ENCODE measurements around the gene CHN1. TPM values are rescaled to one million over a fixed set of nuclear protein-coding genes. Genes with fewer than 3 reads are reported as not detected.

The CHN1 gene
- total RNA-seq, 2 experiments from 2014 or later: 0.11 to 0.50 TPM

DNA sequence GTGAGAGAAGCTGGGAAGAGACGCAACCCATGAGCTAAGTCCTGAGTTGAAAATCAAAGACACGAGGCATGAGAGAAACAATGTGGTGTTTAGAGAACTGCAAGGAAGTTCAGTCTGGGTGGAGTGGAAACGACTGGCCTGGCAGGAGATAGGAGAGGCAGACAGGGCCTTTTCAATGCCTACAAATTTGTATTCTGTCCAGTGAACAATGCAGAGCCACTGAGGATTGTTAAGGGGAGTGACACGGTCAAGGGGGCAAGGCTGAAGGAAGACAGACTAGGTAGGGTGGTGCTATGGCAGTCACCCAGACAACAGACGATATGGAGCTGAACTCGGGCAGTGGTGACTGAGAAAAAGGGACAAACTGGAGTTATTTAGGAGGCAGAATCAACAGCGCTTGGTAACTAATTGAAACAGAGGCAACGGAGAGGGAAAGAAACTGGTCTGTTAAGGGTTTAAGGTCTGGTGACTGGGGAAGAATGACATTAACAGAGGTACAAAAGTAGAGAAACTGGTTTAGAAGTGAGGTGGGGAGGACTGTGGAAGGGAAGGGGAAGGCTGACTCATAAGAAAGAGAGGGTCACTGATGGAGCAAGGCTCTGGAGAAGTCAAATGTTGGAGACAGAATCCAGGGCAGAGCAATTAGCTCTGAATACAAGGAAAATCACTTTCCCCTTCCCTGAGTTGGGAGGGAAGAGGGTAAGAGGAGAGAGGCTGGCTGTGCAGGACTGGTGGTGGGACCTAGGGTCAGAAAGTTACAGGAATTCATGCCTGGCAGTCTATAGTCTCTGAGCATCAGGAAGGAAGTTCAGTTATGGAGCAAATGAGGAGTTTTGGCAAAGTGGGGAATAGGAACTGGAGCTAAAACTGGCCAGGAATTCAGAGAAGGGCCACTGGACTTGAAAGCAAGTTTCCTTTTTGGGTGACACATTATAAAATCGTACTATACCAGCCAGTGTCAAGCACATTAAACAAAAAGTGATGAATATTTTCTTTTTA, 177.5 kb downstream of the CHN1 start:
- Mint-ChIP-seq H3K4me1 (ENCODE audit: low read depth) (no peaks in the 10 kb centered on the region), H3K27ac (no peak overlapping the region), H3K27me3 (ENCODE audit: low read depth) (no peaks in the 10 kb centered on the region), H3K4me3 (no peak overlapping the region), H3K9me3 (ENCODE audit: insufficient read depth) (no peaks in the 10 kb centered on the region), H3K36me3 (ENCODE audit: low read depth) (no peaks in the 10 kb centered on the region)
- no peak for DNase-seq
- CTCF ChIA-PET: no interaction called here
- ATAC-seq: no peak
- POLR2A ChIA-PET: no interaction called here

- ATAC-seq: no peak
- Mint-ChIP-seq H3K36me3 (ENCODE audit: low read depth) (no peaks in the 10 kb centered on the region), H3K4me3 (no peak overlapping the region), H3K27me3 (ENCODE audit: low read depth) (no peaks in the 10 kb centered on the region), H3K4me1 (ENCODE audit: low read depth) (no peaks in the 10 kb centered on the region), H3K27ac (no peak overlapping the region), H3K9me3 (ENCODE audit: insufficient read depth) (no peaks in the 10 kb centered on the region)
- POLR2A ChIA-PET: no interaction called here
- DNase-seq: no peak
- CTCF ChIA-PET: no interaction called here
Observed at GRCh38 chr2:174826051-174826450, 179.1 kb downstream of the CHN1 start.

DNA sequence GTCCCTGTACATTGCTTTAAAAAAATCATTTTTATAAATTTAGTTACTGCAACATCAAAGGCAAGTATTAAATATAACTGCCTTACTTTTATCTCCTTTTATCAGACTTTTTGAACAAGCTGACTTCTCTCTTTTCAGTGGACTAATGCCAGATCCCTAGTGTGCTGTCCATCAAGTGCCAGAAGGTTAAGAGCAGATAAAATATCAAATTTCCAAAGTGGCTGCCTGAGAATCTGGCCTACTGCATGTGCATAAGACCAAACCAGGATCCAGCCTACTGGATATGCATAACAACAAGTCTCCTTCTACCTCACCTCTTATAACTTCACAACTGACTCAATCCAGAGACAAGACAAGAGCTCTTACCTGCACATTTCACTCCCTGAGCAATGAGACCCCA, 181.1 kb downstream of the CHN1 start:
- no peaks in the 10 kb centered on the region for H3K36me3 Mint-ChIP-seq (ENCODE audit: low read depth)
- H3K4me1 Mint-ChIP-seq (ENCODE audit: low read depth): no peaks in the 10 kb centered on the region
- no peaks in the 10 kb centered on the region for H3K9me3 Mint-ChIP-seq (ENCODE audit: insufficient read depth)
- H3K4me3 Mint-ChIP-seq: no peak overlapping the region
- POLR2A ChIA-PET: no interaction called here
- ATAC-seq: no peak
- DNase-seq: no peak
- no peaks in the 10 kb centered on the region for H3K27me3 Mint-ChIP-seq (ENCODE audit: low read depth)
- CTCF ChIA-PET: no interaction called here
- no peak overlapping the region for H3K27ac Mint-ChIP-seq

DNA sequence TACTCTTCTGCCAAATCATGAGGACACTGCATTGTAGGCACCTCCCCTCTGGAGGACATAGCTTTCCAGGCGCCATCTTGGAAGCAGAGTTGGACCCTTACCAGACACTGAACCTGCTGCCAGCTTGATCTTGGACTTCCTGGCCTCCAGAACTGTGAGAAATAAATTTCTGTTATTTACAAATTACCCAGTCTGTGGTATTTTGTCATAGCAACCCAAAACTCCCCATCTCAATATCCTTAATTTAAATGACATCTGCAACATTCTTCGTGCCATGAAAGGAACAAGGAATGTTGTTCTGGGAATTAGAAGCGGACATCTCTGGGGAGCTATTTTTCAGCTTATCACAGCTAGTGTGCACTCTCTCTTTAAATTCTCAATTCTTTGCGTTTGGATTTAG, 183.6 kb downstream of the CHN1 start:
- H3K36me3 Mint-ChIP-seq (ENCODE audit: low read depth): no peaks in the 10 kb centered on the region
- ATAC-seq: no peak
- DNase-seq: no peak
- no peak overlapping the region for H3K27ac Mint-ChIP-seq
- CTCF ChIA-PET: no interaction called here
- no peaks in the 10 kb centered on the region for H3K4me1 Mint-ChIP-seq (ENCODE audit: low read depth)
- H3K4me3 Mint-ChIP-seq: no peak overlapping the region
- POLR2A ChIA-PET: no interaction called here
- no peaks in the 10 kb centered on the region for H3K27me3 Mint-ChIP-seq (ENCODE audit: low read depth)
- no peaks in the 10 kb centered on the region for H3K9me3 Mint-ChIP-seq (ENCODE audit: insufficient read depth)

- ATAC-seq (no peak), DNase-seq (no peak)
- Mint-ChIP-seq H3K36me3 (ENCODE audit: low read depth) (no peaks in the 10 kb centered on the region), H3K4me1 (ENCODE audit: low read depth) (no peaks in the 10 kb centered on the region), H3K9me3 (ENCODE audit: insufficient read depth) (no peaks in the 10 kb centered on the region), H3K27ac (no peak overlapping the region), H3K4me3 (no peak overlapping the region), H3K27me3 (ENCODE audit: low read depth) (peaks cover 2% of the 10 kb centered on the region)
- ChIA-PET CTCF (no interaction called here), POLR2A (no interaction called here)
Observed at GRCh38 chr2:174820361-174820760, 184.8 kb downstream of the CHN1 start.

- DNase-seq (no peak), ATAC-seq (no peak)
- CTCF ChIA-PET: no interaction called here
- Mint-ChIP-seq H3K36me3 (ENCODE audit: low read depth) (no peaks in the 10 kb centered on the region), H3K9me3 (ENCODE audit: insufficient read depth) (no peaks in the 10 kb centered on the region), H3K4me3 (no peak overlapping the region), H3K27ac (no peak overlapping the region), H3K27me3 (ENCODE audit: low read depth) (peaks cover 2% of the 10 kb centered on the region), H3K4me1 (ENCODE audit: low read depth) (no peaks in the 10 kb centered on the region)
- POLR2A ChIA-PET: no interaction called here
Observed at GRCh38 chr2:174815526-174815925, 189.7 kb downstream of the CHN1 start.

GRCh38 chr2:174812037-174812436, 193.1 kb downstream of the CHN1 start:
- Mint-ChIP-seq H3K27ac (no peak overlapping the region), H3K27me3 (ENCODE audit: low read depth) (peaks cover 2% of the 10 kb centered on the region), H3K4me3 (no peak overlapping the region), H3K36me3 (ENCODE audit: low read depth) (no peaks in the 10 kb centered on the region), H3K9me3 (ENCODE audit: insufficient read depth) (no peaks in the 10 kb centered on the region), H3K4me1 (ENCODE audit: low read depth) (no peaks in the 10 kb centered on the region)
- CTCF ChIA-PET: no interaction called here
- POLR2A ChIA-PET: no interaction called here
- no peak for ATAC-seq
- DNase-seq: no peak

DNA sequence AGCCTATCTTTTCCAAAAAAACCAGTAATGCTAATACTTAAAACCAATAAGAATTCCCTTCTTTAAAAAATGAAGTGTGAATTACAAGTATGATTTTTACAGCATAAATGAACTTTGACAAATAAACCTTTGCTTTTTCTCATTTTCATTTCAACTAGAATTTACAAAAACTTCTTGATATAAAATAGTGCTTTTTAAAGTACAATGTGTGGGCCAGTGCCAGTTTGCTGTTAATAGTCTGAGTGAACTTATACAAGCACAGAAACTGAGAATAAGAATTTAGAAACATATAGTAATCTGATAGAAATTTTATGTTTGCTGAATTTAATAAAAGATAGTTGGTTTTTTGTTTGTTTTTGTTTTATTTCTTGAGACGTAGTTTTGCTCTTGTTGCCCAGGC, 197.2 kb downstream of the CHN1 start:
- CTCF ChIA-PET: no interaction called here
- no peak for DNase-seq
- Mint-ChIP-seq H3K9me3 (ENCODE audit: insufficient read depth) (no peaks in the 10 kb centered on the region), H3K27ac (no peak overlapping the region), H3K27me3 (ENCODE audit: low read depth) (peaks cover 5% of the 10 kb centered on the region), H3K4me1 (ENCODE audit: low read depth) (no peaks in the 10 kb centered on the region), H3K4me3 (no peak overlapping the region), H3K36me3 (ENCODE audit: low read depth) (no peaks in the 10 kb centered on the region)
- no peak for ATAC-seq
- POLR2A ChIA-PET: no interaction called here

GRCh38 chr2:174805803-174806202, 199.4 kb downstream of the CHN1 start:
- DNase-seq: no peak
- no peak overlapping the region for H3K4me3 Mint-ChIP-seq
- no peaks in the 10 kb centered on the region for H3K36me3 Mint-ChIP-seq (ENCODE audit: low read depth)
- H3K9me3 Mint-ChIP-seq (ENCODE audit: insufficient read depth): no peaks in the 10 kb centered on the region
- H3K27me3 Mint-ChIP-seq (ENCODE audit: low read depth): peaks cover 9% of the 10 kb centered on the region
- no peaks in the 10 kb centered on the region for H3K4me1 Mint-ChIP-seq (ENCODE audit: low read depth)
- ChIA-PET CTCF (interaction anchor here (1.1 to 1.2 kb wide), 2 partner anchors 10 to 35 kb away, joined by 3 to 4 read pairs; no protein-coding TSS in a partner anchor), POLR2A (no interaction called here)
- H3K27ac Mint-ChIP-seq: no peak overlapping the region
- no peak for ATAC-seq

DNA sequence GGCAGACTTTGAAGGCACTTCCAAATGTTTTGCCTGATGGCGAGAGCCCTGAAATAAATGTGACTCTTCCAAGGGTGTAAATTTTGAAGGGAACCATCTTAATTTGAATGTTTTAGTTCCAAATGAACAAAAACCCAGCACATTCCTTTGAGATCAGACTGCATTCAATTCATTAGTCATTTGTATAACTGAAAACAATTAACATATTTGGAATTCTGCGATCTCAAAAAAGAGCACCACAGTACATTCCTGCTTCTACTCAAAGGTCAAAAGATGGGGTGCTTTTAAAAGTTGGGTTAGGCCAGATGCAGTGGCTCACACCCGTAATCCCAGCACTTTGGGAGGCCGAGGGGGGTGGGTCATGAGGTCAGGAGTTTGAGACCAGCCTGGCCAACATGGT, 202.7 kb downstream of the CHN1 start:
- no peak overlapping the region for H3K4me3 Mint-ChIP-seq
- no peaks in the 10 kb centered on the region for H3K9me3 Mint-ChIP-seq (ENCODE audit: insufficient read depth)
- POLR2A ChIA-PET: no interaction called here
- H3K4me1 Mint-ChIP-seq (ENCODE audit: low read depth): no peaks in the 10 kb centered on the region
- H3K27ac Mint-ChIP-seq: no peak overlapping the region
- CTCF ChIA-PET: no interaction called here
- no peak for ATAC-seq
- H3K36me3 Mint-ChIP-seq (ENCODE audit: low read depth): no peaks in the 10 kb centered on the region
- H3K27me3 Mint-ChIP-seq (ENCODE audit: low read depth): peaks cover 9% of the 10 kb centered on the region
- no peak for DNase-seq

GRCh38 chr2:174800436-174801205, 204.6 kb downstream of the CHN1 start:
- ChIA-PET CTCF (interaction anchor here (1.0 kb wide), 1 partner anchor 10 kb away, joined by 3 read pairs; no protein-coding TSS in a partner anchor), POLR2A (interaction anchor here (1.0 kb wide), 1 partner anchor 14 kb away, joined by 4 read pairs; no protein-coding TSS in a partner anchor)
- Mint-ChIP-seq H3K9me3 (ENCODE audit: insufficient read depth) (no peaks in the 10 kb centered on the region), H3K36me3 (ENCODE audit: low read depth) (no peaks in the 10 kb centered on the region), H3K4me3 (no peak overlapping the region), H3K4me1 (ENCODE audit: low read depth) (no peaks in the 10 kb centered on the region), H3K27me3 (ENCODE audit: low read depth) (peaks cover 9% of the 10 kb centered on the region), H3K27ac (no peak overlapping the region)
- DNase-seq (no peak), ATAC-seq (no peak)

DNA sequence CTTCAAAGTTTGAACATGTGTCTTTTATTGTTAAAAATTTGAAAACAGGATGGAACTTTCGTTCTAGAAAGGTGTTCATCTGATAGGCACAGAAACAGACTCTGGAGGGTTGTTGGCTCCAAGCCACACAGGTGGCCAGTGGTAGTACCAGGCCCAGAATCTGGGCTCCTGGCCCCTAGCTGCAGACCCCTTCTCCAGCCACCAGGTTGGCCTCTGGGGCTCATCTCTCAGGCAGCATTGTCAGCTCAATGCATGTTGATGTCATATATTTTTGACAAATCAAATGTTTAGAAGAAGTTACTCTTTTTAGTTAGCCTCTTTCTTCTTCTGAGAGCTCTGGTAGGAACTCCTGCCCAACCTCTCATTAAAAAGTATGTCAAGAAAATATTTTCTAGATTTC, 206.4 kb downstream of the CHN1 start:
- CTCF ChIA-PET: interaction anchor here (1.0 kb wide), 1 partner anchor 186 kb away, joined by 3 read pairs; no protein-coding TSS in a partner anchor
- DNase-seq: no peak

More for the DNA sequence above, 206.4 kb downstream of the CHN1 start:
- H3K4me1 Mint-ChIP-seq (ENCODE audit: low read depth): peaks cover 5% of the 10 kb centered on the region
- no peak for ATAC-seq
- H3K36me3 Mint-ChIP-seq (ENCODE audit: low read depth): no peaks in the 10 kb centered on the region
- peaks cover 4% of the 10 kb centered on the region for H3K27me3 Mint-ChIP-seq (ENCODE audit: low read depth)
- H3K4me3 Mint-ChIP-seq: no peak overlapping the region
- H3K9me3 Mint-ChIP-seq (ENCODE audit: insufficient read depth): no peaks in the 10 kb centered on the region
- POLR2A ChIA-PET: no interaction called here
- H3K27ac Mint-ChIP-seq: no peak overlapping the region

Data from activated CD8-positive, alpha-beta T cell treated with anti-CD3 and anti-CD28 coated beads, Interleukin-2, amount 10 ng/mL, durations not matched to agents 7 days and 5 days (primary cell).